Vagina (tissue), 2 donors: ENCODE measurements around the gene PHRF1. TPM values are rescaled to one million over a fixed set of nuclear protein-coding genes. Genes with fewer than 3 reads are reported as not detected.
"Not testable (repeated sequence)": the region's sequence is repeated elsewhere in the genome, so short reads cannot be mapped to it uniquely, and the experiment has no call there.

ENCODE experiments used
- DNase-seq, 2 donors: peaks; one replicate each; pipeline ENCODE4 v3.0.0-alpha.2; 2017; ENCODE audit errors: extremely low spot score in 2 of 2
- H3K27ac ChIP-seq: fragments of 200-600 bp; sonication (generic); one replicate; pipeline ENCODE4 v1.5.1; 2019
- H3K27me3 ChIP-seq: fragments of 200-600 bp; sonication (generic); one replicate; pipeline ENCODE4 v1.5.1; 2019
- H3K36me3 ChIP-seq, 2 donors: fragments of 200-600 bp; sonication (generic); one replicate each; pipeline ENCODE4 v1.5.1; 2017 to 2019
- H3K4me1 ChIP-seq: fragments of 200-600 bp; sonication (generic); one replicate; pipeline ENCODE4 v1.5.1; 2019
- H3K4me3 ChIP-seq, 2 donors: fragments of 200-600 bp; sonication (generic); 1 replicate in 1 of 2; 2 replicates in 1 of 2; pipeline ENCODE4 v1.5.1; 2016 to 2019
- H3K9me3 ChIP-seq: fragments of 200-600 bp; sonication (generic); one replicate; pipeline ENCODE4 v1.5.1; 2019
- CTCF ChIP-seq, 3 experiments: fragments of 450-650 bp in 2 of 3; fragments of 200-600 bp in 1 of 3; sonication (generic) in 1 of 3; IDR thresholded peaks; one replicate each; pipeline ENCODE4 v1.5.1; 2017 to 2019; ENCODE audit warnings: antibody characterized with exemption in 3 of 3, mild to moderate bottlenecking in 2 of 3, moderate library complexity in 2 of 3
- POLR2A ChIP-seq, 2 donors: fragments of 450-650 bp; IDR thresholded peaks; one replicate each; pipeline ENCODE4 v1.6.1; 2017; ENCODE audit warnings: antibody characterized with exemption in 2 of 2, mild to moderate bottlenecking in 2 of 2, moderate library complexity in 2 of 2
- POLR2AphosphoS5 ChIP-seq, 2 donors: sonication (generic); formaldehyde crosslinking; IDR thresholded peaks; one replicate each; pipeline ENCODE4 v1.9.0; 2017; ENCODE audit warnings: antibody characterized with exemption in 2 of 2, mild to moderate bottlenecking in 2 of 2, low read depth in 1 of 2; ENCODE audit not compliant: insufficient read depth in 1 of 2
- intact Hi-C: fragments of 100-400 bp; cut with DNase I; formaldehyde crosslinking; loops from one replicate; pipeline ENCODE4 v1.15.1; 2023
- total RNA-seq: library from RNA; depleted of rRNA; stranded (reverse); fragments of >200 nt; gene quantifications from one replicate; pipeline ENCODE4 v1.2.3, GENCODE V29; 2016

The PHRF1 gene
- total RNA-seq, 1 donor from 2014 or later, result 26.0 TPM

- DNase-seq, result no peak
- Histone ChIP-seq H3K9me3 (no peaks in the 10 kb centered on the region), H3K4me1 (no peaks in the 10 kb centered on the region), H3K4me3 (no peak overlapping the region), H3K27me3 (no peaks in the 10 kb centered on the region), H3K36me3 (peaks cover 0 to 23% of the 10 kb centered on the region in 2 donors), H3K27ac (no peak overlapping the region)
- no peak for TF ChIP-seq POLR2AphosphoS5 (IDR thresholded peaks at IDR 0.05; ENCODE audit: insufficient read depth in 1 of 2, low read depth in 1 of 2)
- no peak for TF ChIP-seq CTCF (IDR thresholded peaks at IDR 0.05)
- TF ChIP-seq POLR2A (IDR thresholded peaks at IDR 0.05), result no peak
- intact Hi-C loops, result no loop called here
Observed at GRCh38 chr11:646214-646613, 69.9 kb downstream of the PHRF1 start.

GRCh38 chr11:647672-648158 lies 71.4 kb downstream of the PHRF1 start:
- H3K9me3 ChIP-seq, intact Hi-C loops, H3K27me3 ChIP-seq, H3K4me1 ChIP-seq, H3K4me3 ChIP-seq, H3K27ac ChIP-seq, DNase-seq: not testable (repeated sequence)
- peaks cover 0 to 25% of the 10 kb centered on the region in 2 donors for H3K36me3 ChIP-seq

- Histone ChIP-seq H3K4me3 (no peak overlapping the region), H3K4me1 (no peaks in the 10 kb centered on the region), H3K9me3 (no peaks in the 10 kb centered on the region), H3K27ac (no peak overlapping the region), H3K36me3 (peaks cover 0 to 11% of the 10 kb centered on the region in 2 donors), H3K27me3 (no peaks in the 10 kb centered on the region)
- TF ChIP-seq CTCF (IDR thresholded peaks at IDR 0.05) (no peak), POLR2A (IDR thresholded peaks at IDR 0.05) (no peak), POLR2AphosphoS5 (IDR thresholded peaks at IDR 0.05; ENCODE audit: insufficient read depth in 1 of 2, low read depth in 1 of 2) (no peak)
- DNase-seq, result no peak
- intact Hi-C loops, result no loop called here
Observed at GRCh38 chr11:650482-650881, 74.2 kb downstream of the PHRF1 start.

- H3K27ac ChIP-seq, H3K9me3 ChIP-seq, intact Hi-C loops, H3K4me1 ChIP-seq, DNase-seq, H3K27me3 ChIP-seq, H3K4me3 ChIP-seq: not testable (repeated sequence)
- H3K36me3 ChIP-seq, result peaks cover 0 to 11% of the 10 kb centered on the region in 2 donors
Observed at GRCh38 chr11:653136-653535, 76.9 kb downstream of the PHRF1 start.

GRCh38 chr11:653837-654236 lies 77.6 kb downstream of the PHRF1 start:
- no peaks in the 10 kb centered on the region for H3K27me3 ChIP-seq
- no peak overlapping the region for H3K4me3 ChIP-seq
- intact Hi-C loops, result no loop called here
- no peak overlapping the region for H3K27ac ChIP-seq
- H3K36me3 ChIP-seq, result peaks cover 0 to 11% of the 10 kb centered on the region in 2 donors
- DNase-seq, result no peak
- H3K4me1 ChIP-seq, result peaks cover 4% of the 10 kb centered on the region
- H3K9me3 ChIP-seq, result no peaks in the 10 kb centered on the region
- no peak for TF ChIP-seq POLR2AphosphoS5 (IDR thresholded peaks at IDR 0.05; ENCODE audit: insufficient read depth in 1 of 2, low read depth in 1 of 2)

- intact Hi-C loops, DNase-seq: not testable (repeated sequence)
Observed at GRCh38 chr11:654444-654843, 78.2 kb downstream of the PHRF1 start.

GRCh38 chr11:655036-655726 lies 78.9 kb downstream of the PHRF1 start:
- DNase-seq, result no peak
- intact Hi-C loops, result no loop called here
- Histone ChIP-seq H3K9me3 (no peaks in the 10 kb centered on the region), H3K4me1 (peaks cover 4% of the 10 kb centered on the region), H3K27me3 (no peaks in the 10 kb centered on the region), H3K36me3 (peaks cover 0 to 15% of the 10 kb centered on the region in 2 donors), H3K4me3 (no peak overlapping the region), H3K27ac (no peak overlapping the region)
- TF ChIP-seq POLR2AphosphoS5 (IDR thresholded peaks at IDR 0.05; ENCODE audit: insufficient read depth in 1 of 2, low read depth in 1 of 2) (no peak), CTCF (IDR thresholded peaks at IDR 0.05) (no peak), POLR2A (IDR thresholded peaks at IDR 0.05) (no peak)

More at GRCh38 chr11:654444-654843, 78.2 kb downstream of the PHRF1 start:
- not testable (repeated sequence) for H3K4me1 ChIP-seq, H3K9me3 ChIP-seq, H3K27me3 ChIP-seq, H3K4me3 ChIP-seq, H3K27ac ChIP-seq
- H3K36me3 ChIP-seq, result peaks cover 0 to 13% of the 10 kb centered on the region in 2 donors
